Renal cortical epithelial cell (primary cell): ENCODE data around the gene KCTD14. TPM values are rescaled to one million over a fixed set of nuclear protein-coding genes. Genes with fewer than 3 reads are reported as not detected.
"Not testable (repeated sequence)": the region's sequence is repeated elsewhere in the genome, so short reads cannot be mapped to it uniquely, and the experiment has no call there.

Experiments used
- DNase-seq: peaks from one replicate; pipeline ENCODE4 v3.0.0-alpha.2; 2011; ENCODE audit warnings: low read depth
- total RNA-seq: library from RNA; depleted of rRNA; stranded (reverse); fragments of >200 nt; gene quantifications from 2 replicates; pipeline ENCODE4 v1.2.3, GENCODE V29; 2014

KCTD14 gene, protein sequence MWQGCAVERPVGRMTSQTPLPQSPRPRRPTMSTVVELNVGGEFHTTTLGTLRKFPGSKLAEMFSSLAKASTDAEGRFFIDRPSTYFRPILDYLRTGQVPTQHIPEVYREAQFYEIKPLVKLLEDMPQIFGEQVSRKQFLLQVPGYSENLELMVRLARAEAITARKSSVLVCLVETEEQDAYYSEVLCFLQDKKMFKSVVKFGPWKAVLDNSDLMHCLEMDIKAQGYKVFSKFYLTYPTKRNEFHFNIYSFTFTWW
- 10.4 and 12.0 TPM in 2 replicates for total RNA-seq

DNA sequence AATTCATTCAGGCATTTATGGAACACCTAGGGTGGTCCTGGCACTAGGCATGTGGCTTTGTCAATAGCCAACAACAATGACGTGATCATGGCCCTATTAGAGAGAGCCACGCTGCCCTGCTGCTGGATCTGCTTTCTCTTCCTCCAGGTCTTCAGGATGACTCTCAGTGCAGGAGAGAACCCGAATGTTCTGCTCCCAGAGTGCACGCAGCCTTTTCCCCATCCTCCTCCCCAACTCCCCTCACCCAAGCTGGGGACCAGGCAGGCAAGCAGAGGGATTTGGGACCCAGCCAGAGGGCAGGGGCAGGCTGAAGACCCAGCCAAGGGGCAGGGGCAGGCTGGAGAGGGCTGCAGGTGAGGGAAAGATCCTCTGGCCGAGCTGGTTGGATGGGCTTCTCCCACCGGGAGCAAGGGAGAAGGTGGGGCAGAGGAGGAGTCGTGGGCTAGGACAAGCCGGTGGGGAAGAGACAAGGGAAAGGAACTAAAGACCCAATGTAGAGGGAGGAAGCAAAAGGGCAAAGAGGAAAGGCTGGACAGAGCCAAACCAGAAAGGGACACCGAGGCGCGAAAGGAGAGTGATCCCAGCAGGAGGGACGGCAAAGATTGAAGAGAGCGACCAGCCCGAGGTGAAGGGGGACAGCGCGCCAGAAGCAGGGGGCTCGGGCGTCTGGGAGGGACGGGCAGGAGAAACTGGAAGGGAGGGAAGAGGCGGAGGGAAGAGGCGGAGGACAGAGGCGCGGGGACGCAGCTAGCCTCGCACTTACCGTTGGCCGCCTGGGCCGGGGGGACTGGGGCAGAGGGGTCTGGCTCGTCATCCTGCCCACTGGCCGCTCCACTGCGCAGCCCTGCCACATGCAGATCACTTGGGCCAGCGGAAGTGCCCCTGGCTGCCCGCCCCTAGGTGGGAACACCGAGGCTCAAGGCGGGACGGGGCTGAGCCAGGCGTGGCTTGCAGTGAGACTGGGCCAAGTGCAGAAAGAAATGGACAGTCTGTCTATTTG lies at the start of gene KCTD14:
Gene KCTD14, minus strand, starts transcription at position 880 of the 1,000 bp plus-strand sequence. Its CDS starts 27 bp downstream, at position 853.
- DNase-seq: no peak

DNA sequence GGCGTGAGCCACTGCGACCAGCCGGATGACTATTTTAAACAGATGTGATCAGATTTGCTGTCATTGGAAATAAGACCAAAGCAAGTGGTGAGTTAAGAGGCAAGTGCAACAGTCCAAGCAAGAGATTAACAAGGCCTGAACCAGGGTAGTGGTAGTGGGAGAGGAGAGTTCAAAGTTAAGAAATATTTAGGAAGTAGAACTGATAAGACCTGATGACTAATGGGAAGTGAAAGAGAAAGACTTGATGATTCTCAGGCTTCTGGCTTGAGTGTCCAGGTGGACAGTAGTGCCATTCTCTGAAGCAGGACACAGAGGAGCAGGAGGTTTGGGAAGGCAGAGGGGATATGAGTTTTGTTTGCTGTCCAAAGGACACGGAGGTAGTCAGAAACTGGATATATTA lies 49.4 kb upstream of the KCTD14 start:
- no peak for DNase-seq

DNA sequence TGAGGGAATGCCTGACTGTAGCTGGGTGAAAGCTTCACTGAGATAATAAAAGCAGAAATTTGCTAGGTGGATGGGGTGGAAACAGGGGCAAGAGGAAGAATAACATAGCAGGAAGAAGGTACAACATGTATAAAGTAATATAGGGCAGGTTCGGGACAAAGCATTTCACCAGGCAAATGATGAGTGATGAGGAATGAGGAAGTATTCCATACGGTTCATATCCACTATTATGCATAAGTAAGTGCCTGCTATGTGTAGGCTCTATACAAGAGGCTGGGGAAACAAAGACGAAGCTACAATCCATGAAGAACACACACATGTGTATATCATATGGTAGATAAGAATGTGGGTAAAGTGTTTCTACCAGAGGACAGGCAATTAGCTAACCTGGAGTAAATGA lies 48.6 kb upstream of the KCTD14 start:
- DNase-seq: no peak

DNA sequence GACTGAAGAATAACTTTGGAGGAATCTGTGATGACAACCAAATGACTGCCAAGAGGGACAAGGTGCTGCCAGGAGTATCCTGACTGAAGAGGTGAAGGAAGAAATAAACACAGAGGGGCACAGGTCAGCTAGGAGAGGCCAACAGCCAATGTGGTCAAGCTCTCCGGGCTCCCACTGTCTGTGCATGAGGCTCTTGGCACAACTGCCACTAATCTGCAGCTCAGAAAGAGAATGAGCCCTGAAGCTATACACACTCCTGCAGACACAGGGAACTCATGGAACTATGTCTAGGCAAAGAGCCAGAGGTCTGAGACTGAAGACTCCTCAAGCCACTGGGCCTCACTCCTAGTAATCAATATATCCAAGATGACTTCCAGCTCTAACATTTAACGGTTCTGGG lies 47.5 kb upstream of the KCTD14 start:
- no peak for DNase-seq

DNA sequence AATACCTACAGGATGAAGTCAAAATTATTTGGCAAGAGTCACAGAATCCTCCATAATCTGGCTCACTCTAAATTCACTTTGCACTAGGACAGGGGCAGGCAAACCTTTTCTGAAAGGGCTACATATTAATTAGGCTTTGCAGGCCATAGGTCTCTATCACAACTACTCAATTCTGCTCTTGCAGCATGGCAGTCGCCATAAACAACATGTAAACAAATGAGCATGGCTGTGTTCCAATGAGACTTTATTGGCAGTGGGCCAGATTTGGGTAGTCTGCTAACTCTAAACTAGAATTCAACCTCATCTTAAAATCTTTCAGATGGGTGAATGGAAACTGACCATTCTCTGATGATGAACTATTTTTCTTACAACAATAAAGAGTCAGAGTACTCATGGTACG lies 46.4 kb upstream of the KCTD14 start:
- DNase-seq: no peak

DNA sequence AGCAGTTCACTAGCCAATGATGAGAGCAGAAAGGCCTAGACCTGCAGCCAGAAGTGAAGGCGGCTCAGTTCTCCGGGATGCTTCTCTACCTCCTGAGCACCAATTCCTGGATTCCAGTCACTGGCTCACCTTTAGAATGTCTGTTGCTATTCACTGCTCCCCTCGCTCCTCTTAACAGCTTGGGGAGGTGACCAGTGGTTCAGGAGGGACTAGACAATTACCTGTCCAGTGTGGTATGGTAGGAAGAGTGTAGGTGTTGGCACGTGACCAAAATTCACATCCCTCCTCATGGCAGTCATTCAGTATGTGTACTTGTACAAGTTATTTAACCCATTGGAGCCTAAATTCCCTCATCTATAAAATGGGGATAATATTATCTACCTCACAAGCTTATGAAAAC lies 44.6 kb upstream of the KCTD14 start:
- DNase-seq: no peak

DNA sequence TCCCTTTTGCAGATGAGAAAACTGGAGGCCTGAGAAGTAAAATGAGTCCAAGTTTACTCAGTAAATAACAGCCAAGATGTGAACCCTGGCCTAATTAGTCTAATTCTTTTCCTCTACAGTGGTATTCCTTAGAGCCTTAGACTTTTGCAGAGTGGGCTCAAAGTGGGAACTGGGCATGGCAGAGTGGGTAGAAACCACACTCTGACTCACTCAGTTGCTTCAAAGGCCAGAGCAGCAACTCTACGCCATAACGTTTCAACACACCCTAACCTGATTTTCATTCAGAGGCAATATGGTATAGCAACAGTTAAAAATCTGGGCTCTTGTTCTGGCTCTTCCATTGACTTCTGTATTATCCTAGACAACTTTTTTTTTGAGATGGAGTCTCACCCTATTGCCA lies 43.4 kb upstream of the KCTD14 start:
- no peak for DNase-seq

DNA sequence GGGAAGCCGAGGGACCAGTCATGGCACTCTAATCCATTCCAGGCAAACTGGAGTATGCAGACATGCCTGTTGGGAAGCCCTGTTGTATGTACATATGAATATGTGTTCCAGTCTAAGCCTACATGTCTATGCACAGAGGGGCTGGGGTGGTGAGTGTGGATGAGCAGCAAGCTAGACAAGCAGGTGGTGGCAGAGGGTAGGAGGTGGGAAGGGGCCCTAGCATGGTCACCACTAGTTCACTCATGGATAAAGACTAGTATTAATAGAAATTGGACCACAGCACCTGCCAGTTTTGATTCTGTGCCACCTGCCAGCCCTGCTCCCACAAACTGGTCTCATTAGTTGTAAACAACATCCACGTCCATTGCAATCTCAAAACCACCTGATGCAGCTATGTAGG lies 42.1 kb upstream of the KCTD14 start:
- no peak for DNase-seq

DNA sequence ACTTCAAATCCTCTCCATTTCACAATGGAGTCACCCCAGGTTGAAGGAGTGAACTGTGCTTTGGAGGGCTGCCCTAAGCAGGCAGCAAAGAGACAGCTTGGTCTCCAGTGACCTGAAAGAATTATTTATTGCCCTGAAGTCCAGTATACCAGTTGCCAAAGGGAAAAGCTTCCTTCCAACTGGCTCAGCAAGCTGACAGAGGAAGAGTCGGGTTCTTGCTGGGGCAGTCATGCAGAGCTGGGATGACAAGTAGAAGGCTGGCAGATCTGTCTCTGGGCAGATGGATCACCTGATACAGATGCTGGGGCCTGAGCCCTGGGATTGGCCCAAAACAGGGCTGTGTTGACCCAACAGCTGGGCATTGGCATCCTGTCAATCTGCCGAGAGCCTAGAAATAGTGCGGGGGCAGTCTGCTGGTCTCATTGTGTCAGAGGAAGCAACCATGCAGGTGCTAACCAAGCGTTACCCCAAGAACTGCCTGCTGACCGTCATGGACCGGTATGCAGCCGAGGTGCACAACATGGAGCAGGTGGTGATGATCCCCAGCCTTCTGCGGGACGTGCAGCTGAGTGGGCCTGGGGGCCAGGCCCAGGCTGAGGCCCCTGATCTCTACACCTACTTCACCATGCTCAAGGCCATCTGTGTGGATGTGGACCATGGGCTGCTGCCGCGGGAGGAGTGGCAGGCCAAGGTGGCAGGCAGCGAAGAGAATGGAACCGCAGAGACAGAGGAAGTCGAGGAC lies 40.5 kb upstream of the KCTD14 start, which contains the start of gene THRSP:
Gene THRSP, plus strand, starts transcription at position 422 of the 742 bp plus-strand sequence. Its CDS starts 21 bp downstream, at position 443.
- DNase-seq: peak; percentile 43

DNA sequence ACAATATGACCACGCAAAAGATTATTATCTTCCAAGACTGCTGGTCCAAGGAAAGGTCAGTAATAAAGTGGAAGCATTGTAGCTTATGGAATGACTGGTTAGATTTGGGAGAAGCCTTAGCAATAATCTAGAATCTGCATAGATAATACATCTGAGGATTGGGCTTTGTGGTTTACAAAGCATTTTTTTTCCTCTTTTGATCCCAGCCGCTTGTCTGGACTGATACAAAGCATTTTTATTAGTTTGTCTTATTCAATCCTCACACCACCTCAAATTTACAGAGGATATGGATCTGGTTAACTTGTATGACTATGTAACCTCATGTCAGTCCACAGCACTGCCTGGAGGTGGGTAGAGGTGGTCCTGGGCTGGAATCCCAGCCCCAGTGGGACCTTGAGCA lies 39.6 kb upstream of the KCTD14 start:
- no peak for DNase-seq

DNA sequence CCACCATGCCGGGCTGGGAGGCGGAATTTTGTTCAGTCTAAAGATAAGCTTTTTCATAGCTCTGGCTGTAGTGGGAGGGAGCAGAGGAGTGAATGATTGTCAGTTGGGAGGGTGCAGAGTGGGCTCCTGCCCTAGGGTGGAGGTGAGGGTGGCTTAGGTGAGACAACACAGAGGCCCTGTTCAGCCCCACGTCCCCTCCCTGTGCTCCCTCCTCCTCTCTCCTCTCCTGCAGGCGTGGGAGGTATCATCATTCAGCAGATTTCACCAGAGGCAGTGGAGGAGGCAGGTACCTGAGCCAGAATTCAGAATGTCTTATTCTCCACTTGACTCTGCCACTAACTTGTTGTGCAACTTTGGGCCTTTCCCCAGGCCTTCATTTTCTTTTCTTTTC lies 38.8 kb upstream of the KCTD14 start:
- no peak for DNase-seq

DNA sequence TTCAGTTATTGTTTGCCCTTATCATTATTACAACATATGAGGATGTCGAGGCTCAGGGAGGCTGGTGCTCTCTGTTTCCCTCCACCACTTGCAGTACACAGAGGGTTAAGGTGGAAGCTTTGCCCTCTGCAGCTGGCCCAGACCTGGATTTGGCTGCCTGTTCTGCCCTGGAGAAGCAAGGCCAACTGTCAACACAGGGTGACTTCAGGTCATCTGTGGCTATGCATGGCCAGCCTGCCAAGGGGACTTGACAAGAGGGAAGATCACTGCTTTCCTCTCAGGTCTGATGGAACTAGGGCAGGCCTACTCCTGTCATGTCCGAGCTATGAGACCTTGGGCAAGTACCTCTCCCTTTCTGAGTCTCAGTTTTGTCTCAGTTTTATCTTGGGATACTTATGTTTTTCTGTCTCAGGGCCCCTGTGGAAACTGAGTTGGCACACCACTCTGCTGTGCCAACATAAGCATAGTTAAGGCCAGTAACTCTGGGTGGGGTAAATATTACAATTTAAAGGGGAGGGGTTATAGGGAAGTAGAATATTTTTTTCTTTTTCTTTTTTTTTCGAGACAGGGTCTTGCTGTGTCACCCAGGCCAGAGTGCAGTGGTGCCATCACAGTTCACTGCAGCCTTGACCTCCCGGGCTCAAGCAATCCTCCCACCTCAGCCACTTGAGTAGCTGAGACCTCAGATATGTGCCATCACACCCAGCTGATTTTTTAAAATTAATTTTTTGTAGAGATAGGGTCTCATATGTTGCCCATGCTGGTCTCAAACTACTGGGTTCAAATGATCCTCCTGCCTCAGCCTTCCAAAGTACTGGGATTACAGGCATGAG lies 38.2 kb upstream of the KCTD14 start:
- DNase-seq: no peak

DNA sequence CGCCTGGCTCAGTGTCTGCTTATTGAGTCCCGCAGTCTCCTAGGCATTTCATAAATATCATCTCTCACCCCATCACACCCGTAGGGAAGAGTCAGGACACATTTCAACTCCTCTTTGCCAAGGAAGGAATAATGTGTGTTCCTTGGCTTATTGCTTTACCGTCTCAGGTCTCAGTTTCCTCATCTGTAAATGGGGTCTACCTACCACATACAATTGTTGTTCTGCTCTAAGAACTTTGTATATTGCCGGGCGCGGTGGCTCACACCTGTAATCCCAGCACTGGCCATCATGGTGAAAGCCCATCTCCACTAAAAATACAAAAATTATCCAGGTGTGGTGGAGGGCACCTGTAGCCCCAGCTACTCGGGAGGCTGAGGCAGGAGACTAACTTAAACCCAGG lies 37.5 kb upstream of the KCTD14 start:
- no peak for DNase-seq

DNA sequence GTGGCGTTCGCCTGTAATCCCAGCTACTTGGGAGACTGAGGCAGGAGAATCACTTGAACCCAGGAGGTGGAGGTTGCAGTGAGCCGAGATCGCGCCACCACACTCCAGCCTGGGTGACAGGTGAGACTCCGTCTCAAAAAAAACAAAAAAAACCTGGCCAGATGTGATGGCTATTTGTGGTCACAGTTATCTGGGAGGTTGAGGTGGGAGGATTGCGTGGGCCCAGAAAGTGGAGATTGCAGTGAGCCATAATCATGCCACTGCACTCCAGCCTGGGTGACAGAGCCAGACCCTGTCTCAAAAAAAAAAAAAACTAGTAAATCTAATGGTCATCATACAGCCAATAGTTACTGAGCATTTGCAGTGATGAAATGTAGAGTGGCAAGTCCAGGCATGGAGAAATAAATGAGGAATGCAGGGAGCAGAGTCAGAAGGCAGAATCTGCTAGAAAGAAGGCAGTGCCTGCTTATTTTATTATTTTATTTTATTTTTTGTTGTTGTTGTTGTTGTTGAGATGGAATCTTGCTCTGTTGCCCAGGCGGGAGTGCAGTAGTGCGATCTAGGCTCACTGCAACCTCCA lies 36.8 kb upstream of the KCTD14 start:
- DNase-seq: not testable (repeated sequence)

DNA sequence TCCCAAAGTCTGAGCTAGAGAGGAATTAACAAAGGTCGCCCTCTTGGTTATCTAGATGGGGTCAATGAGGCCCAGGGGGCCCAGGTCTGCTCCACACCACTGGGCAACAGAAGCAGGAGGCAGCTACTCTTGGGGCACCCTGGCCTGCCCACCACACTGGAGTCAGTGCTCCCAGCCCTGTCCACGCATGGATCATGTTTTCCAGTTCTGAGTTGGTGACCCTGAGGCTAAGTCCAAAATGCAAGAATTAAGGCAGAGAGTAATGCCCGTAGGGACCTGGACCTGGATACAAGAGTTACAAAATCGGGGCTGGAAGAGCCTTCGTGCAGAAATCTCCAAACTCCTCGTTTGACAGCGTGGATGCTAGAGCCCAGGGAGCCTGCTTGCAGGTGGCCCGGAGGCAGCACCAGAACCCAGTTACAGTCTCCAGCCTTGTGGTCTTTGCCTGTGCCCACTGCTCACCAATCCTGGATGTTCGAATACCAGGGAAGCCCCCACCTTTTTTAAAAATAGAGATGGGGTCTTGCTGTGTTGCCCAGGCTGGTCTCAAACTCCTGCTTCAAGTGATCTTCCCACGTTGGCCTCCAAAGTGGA lies 34.5 kb upstream of the KCTD14 start:
- DNase-seq: no peak

DNA sequence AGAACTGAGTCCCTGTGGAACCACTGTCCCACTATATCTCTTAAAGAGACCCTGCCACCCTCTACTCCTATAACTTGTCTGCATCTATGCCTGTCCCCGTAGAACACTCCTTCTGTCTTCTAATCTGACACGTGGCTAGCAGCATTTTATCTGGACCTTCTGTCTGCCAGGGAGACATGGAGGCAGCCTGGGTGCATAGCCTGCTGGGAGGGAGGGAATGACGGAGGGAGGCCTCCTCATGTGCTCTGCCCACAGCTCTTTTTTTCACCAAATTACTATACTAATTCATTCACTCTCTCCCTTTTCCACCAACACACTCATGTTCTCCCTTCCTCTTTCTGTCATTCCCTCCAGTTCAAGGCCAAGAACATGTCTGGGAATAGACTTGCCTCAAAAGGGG lies 33.0 kb upstream of the KCTD14 start:
- DNase-seq: no peak

DNA sequence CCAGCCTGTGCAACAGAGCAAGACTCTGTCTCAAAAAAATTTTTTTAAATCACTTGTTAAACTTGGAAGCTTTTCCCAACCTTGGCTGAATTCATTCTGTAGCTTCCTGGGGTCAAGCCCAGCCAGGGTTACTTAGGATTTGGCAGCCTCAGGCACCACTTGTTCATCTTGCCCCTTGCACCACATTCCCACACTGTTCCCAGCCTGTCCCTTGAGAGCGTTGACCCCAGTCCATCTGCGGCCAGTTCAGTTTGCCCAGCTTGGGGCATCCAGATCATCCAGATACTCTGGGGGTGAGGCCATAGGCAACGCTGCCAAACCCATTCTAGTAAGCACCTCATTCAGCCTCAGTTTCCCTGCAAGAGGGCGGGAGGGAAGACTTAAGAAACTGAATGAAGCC lies 31.9 kb upstream of the KCTD14 start:
- no peak for DNase-seq

DNA sequence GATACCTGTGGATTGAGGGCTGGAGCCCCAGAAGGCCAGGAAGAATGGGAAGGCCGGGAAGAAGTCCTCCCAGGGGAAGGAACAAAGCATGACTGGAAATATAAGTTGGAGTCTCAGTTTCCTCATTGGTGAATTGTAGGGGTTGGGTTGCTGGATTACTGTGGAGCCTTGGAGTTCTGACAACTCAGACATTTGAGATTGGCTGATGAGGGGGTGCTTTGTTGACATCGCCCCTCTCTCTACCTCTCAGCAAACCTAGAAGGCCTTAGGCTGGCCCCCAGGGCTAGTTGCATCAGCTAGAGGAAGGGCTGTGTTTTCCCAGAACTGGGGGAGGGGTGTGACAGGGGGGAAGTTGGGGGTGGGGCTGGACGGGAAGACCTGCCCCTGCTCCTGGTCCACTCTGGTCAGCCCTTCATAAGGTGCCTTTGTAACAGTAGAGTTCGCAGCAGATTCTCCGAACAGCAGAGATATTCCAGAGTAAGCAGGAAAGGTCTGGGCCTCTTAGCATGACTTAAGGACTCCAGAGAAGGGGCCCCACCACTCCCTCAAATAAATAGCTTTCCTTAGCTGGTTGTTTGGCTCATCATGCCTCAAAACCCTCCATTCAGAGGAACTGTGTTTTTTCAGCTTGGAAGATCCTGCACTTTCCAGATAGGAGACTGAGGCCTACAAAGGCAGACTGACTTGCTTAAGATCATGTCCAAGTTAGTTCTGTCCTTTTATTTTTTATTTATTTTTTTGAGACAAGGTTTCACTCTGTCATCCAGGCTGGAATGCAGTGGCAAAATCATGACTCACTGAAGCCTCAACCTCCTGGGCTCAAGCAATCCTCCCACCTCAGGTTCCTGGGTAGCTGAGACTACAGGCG lies 28.1 kb upstream of the KCTD14 start:
- peak; percentile 86 for DNase-seq

DNA sequence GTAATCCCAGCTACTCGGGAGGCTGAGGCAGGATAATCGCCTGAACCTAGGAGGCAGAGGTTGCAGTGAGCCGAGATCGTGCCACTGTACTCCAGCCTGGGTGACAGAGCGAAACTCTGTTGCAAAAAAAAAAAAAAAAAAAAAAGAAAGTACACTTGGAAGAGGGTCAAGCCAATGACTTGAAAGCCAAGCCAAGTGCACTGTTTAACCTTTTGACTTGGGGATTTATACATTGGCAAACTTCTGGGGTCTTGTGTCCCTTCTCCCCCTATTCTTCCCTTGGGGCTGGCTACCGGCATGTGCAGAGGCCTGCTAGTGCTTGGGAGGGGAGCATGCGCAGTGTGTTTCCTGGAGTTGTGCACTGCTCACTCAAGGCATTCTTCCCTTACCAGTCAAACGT lies 26.3 kb upstream of the KCTD14 start:
- no peak for DNase-seq

DNA sequence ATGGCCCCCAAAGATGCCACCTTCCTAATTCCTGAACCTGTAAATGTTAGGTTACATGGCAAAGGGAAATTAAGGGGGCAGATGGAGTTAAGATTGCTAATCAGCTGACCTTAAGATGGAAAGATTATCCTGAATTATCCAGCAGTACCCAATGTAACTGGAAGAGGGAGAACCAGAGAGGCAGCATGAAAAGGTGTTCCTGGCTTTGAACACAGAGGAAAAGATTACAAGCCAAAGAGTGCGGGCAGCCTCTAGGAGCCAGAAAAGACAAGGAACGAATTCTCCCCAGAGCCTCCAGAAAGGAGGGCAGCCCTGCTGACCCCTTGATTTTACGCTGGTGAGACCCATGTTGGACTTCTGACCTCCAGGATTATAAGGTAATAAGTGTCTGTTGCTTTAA lies 25.5 kb upstream of the KCTD14 start:
- DNase-seq: no peak
